Activated CD4-positive, alpha-beta T cell treated with anti-CD3 and anti-CD28 coated beads, Interleukin-10, Interleukin-2, amounts not matched to agents 100 ng/mL and 50 ng/mL, durations not matched to agents 16 hours and 8 hours (primary cell): Measurements from ENCODE around the gene TTF2.
"Not testable (repeated sequence)": the region's sequence is repeated elsewhere in the genome, so short reads cannot be mapped to it uniquely, and the experiment has no call there.

ENCODE experiments used
- DNase-seq: peaks from one replicate; pipeline ENCODE4 v3.0.0-alpha.2; 2020

TTF2 gene

GRCh38 chr1:117094841-117095604 lies 34.9 kb downstream of the TTF2 start:
- DNase-seq = no peak

GRCh38 chr1:117096951-117097408 lies 36.9 kb downstream of the TTF2 start:
- no peak for DNase-seq

GRCh38 chr1:117097443-117097842 lies 37.3 kb downstream of the TTF2 start:
- no peak for DNase-seq

GRCh38 chr1:117098287-117098890 lies 38.3 kb downstream of the TTF2 start:
- no peak for DNase-seq

- no peak for DNase-seq
Observed at GRCh38 chr1:117101334-117101733, 41.2 kb downstream of the TTF2 start.

- not testable (repeated sequence) for DNase-seq
Observed at GRCh38 chr1:117101858-117102257, 41.7 kb downstream of the TTF2 start.

- no peak for DNase-seq
Observed at GRCh38 chr1:117104986-117105385, 44.9 kb downstream of the TTF2 start.

GRCh38 chr1:117105722-117106121 lies 45.6 kb downstream of the TTF2 start:
- DNase-seq = no peak

- peak; percentile 16 for DNase-seq
Observed at GRCh38 chr1:117106478-117106877, 46.4 kb downstream of the TTF2 start.

GRCh38 chr1:117107364-117107763 lies 47.2 kb downstream of the TTF2 start:
- no peak for DNase-seq

- no peak for DNase-seq
Observed at GRCh38 chr1:117110774-117111173, 50.6 kb downstream of the TTF2 start.

- no peak for DNase-seq
Observed at GRCh38 chr1:117112047-117112717, 52.1 kb downstream of the TTF2 start.

- no peak for DNase-seq
Observed at GRCh38 chr1:117113199-117113598, 53.1 kb downstream of the TTF2 start.

GRCh38 chr1:117114877-117115276 lies 54.8 kb downstream of the TTF2 start:
- DNase-seq = no peak

GRCh38 chr1:117116090-117116783 lies 56.1 kb downstream of the TTF2 start:
- no peak for DNase-seq

- DNase-seq = no peak
Observed at GRCh38 chr1:117116784-117117130, 56.6 kb downstream of the TTF2 start.

GRCh38 chr1:117117697-117118096 lies 57.6 kb downstream of the TTF2 start:
- DNase-seq = no peak

- no peak for DNase-seq
Observed at GRCh38 chr1:117118137-117118536, 58.0 kb downstream of the TTF2 start.

- DNase-seq = not testable (repeated sequence)
Observed at GRCh38 chr1:117119144-117119543, 59.0 kb downstream of the TTF2 start.

GRCh38 chr1:117120774-117121588 lies 60.9 kb downstream of the TTF2 start:
- DNase-seq = no peak

GRCh38 chr1:117121589-117122329 lies 61.6 kb downstream of the TTF2 start, which contains the start of gene TRIM45:
Gene TRIM45, minus strand, starts transcription at chr1:117121749. Its CDS starts 548 bp downstream, at chr1:117121201.
- peak; percentile 91 for DNase-seq
